ENCODE results near the gene RTN4R. TPM values are rescaled to one million over a fixed set of nuclear protein-coding genes. Genes with fewer than 3 reads are reported as not detected.
A peak's percentile ranks its signal among the peaks of the same experiment; 100 is the strongest.

RTN4R gene
- total and polyA plus RNA-seq, 9 of the 15 experiments (the other 6 are each of a cell fraction or from before 2014, with no cell fraction given) = 0.04 to 2.8 (median 1.4) TPM; not detected in 3

- no peak for TF ChIP-seq SAFB (IDR thresholded peaks at IDR 0.05; ENCODE audit: borderline replicate concordance, low read depth, low read length)
- TF ChIP-seq CCAR2 (IDR thresholded peaks at IDR 0.05; ENCODE audit: low read depth, low read length) = no peak
- TF ChIP-seq RUNX1 (IDR thresholded peaks at IDR 0.05; ENCODE audit: low read depth) = no peak
- no peak for TF ChIP-seq ZKSCAN3 (CRISPR knock-in tag; IDR thresholded peaks at IDR 0.05)
- no peak for TF ChIP-seq NR4A1 (CRISPR knock-in tag; IDR thresholded peaks at IDR 0.05)
- no peak for TF ChIP-seq NR4A1 (tag; IDR thresholded peaks at IDR 0.05)
- TF ChIP-seq TFAP4 (CRISPR knock-in tag; IDR thresholded peaks at IDR 0.05; ENCODE audit: borderline replicate concordance) = no peak
- TF ChIP-seq TEAD2 (tag; IDR thresholded peaks at IDR 0.05) = no peak
- 0 out of 2 replicates have a peak, but pooled peaks have one; percentile 18 for TF ChIP-seq ZNF586 (CRISPR knock-in tag; conservative IDR thresholded peaks at IDR 0.05)
- TF ChIP-seq, protein P1, sequence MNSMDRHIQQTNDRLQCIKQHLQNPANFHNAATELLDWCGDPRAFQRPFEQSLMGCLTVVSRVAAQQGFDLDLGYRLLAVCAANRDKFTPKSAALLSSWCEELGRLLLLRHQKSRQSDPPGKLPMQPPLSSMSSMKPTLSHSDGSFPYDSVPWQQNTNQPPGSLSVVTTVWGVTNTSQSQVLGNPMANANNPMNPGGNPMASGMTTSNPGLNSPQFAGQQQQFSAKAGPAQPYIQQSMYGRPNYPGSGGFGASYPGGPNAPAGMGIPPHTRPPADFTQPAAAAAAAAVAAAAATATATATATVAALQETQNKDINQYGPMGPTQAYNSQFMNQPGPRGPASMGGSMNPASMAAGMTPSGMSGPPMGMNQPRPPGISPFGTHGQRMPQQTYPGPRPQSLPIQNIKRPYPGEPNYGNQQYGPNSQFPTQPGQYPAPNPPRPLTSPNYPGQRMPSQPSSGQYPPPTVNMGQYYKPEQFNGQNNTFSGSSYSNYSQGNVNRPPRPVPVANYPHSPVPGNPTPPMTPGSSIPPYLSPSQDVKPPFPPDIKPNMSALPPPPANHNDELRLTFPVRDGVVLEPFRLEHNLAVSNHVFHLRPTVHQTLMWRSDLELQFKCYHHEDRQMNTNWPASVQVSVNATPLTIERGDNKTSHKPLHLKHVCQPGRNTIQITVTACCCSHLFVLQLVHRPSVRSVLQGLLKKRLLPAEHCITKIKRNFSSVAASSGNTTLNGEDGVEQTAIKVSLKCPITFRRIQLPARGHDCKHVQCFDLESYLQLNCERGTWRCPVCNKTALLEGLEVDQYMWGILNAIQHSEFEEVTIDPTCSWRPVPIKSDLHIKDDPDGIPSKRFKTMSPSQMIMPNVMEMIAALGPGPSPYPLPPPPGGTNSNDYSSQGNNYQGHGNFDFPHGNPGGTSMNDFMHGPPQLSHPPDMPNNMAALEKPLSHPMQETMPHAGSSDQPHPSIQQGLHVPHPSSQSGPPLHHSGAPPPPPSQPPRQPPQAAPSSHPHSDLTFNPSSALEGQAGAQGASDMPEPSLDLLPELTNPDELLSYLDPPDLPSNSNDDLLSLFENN (IDR thresholded peaks at IDR 0.05; ENCODE audit: low read depth in 2 of 2, low read length in 2 of 2) = no peak
- peak; percentile 16; the same call in 1 of the 2 replicates for TF ChIP-seq FOXO4 (CRISPR knock-in tag; IDR thresholded peaks at IDR 0.05)
- TF ChIP-seq KDM1A (IDR thresholded peaks at IDR 0.05) = no peak
- no peak for TF ChIP-seq NCOA4 (IDR thresholded peaks at IDR 0.05; ENCODE audit: partially characterized antibody)
- TF ChIP-seq MED1 (CRISPR knock-in tag; IDR thresholded peaks at IDR 0.05; ENCODE audit: borderline replicate concordance) = no peak
- TF ChIP-seq NUFIP1 (IDR thresholded peaks at IDR 0.05; ENCODE audit: partially characterized antibody) = no peak
- no peak for TF ChIP-seq ZNF12 (CRISPR knock-in tag; IDR thresholded peaks at IDR 0.05)
- peak; percentile 60 to 67 for TF ChIP-seq NRF1 (conservative IDR thresholded peaks at IDR 0.05 in 1 of 2, IDR thresholded peaks at IDR 0.05 in 1 of 2)
- TF ChIP-seq NFE2 (IDR thresholded peaks at IDR 0.05; ENCODE audit: low read depth) = no peak
- TF ChIP-seq, protein P2, sequence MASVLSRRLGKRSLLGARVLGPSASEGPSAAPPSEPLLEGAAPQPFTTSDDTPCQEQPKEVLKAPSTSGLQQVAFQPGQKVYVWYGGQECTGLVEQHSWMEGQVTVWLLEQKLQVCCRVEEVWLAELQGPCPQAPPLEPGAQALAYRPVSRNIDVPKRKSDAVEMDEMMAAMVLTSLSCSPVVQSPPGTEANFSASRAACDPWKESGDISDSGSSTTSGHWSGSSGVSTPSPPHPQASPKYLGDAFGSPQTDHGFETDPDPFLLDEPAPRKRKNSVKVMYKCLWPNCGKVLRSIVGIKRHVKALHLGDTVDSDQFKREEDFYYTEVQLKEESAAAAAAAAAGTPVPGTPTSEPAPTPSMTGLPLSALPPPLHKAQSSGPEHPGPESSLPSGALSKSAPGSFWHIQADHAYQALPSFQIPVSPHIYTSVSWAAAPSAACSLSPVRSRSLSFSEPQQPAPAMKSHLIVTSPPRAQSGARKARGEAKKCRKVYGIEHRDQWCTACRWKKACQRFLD (CRISPR knock-in tag; IDR thresholded peaks at IDR 0.05) = no peak
- TF ChIP-seq PPARD (CRISPR knock-in tag; IDR thresholded peaks at IDR 0.05) = no peak
- no peak for TF ChIP-seq PTRF (tag; IDR thresholded peaks at IDR 0.05)
Observed at GRCh38 chr22:20302438-20303228, 34.5 kb upstream of the RTN4R start (continued).

Data from K562 (cell line).